K562 (cell line): ENCODE results near the gene GLI1. TPM values are rescaled to one million over a fixed set of nuclear protein-coding genes. Genes with fewer than 3 reads are reported as not detected.
"Not testable (repeated sequence)": the region's sequence is repeated elsewhere in the genome, so short reads cannot be mapped to it uniquely, and the experiment has no call there.

Experiments used
- ATAC-seq: fragments of 200-7000 bp; cut with Tn5 transposase; 3 replicates; pipeline ENCODE4 v1.9.1; 2020; ENCODE audit warnings: moderate library complexity
- BruUV-seq: library from RNA; stranded (reverse); fragments of 400-500 nt; replicated peaks from 2 replicates; lab custom pipeline; 2021; lab: Mats Ljungman, UMichigan
- CTCF ChIA-PET: fragments of 300-600 bp; formaldehyde crosslinking; extraction: SDS; loops from one replicate; lab custom pipeline; 2021; ENCODE audit warnings: low intra/inter-chr PET ratio; lab: Yijun Ruan, JAX
- POLR2A ChIA-PET: fragments of 300-600, 350-650 bp; sonication (Branson Sonifier 250); formaldehyde crosslinking; extraction: SDS; loops from one replicate; lab custom pipeline; 2021; ENCODE audit warnings: antibody characterized with exemption, inconsistent platforms; lab: Yijun Ruan, JAX
- DNase-seq, 4 experiments: peaks; one replicate each; pipeline versions ENCODE4 v3.0.0 to v3.0.0-alpha.2; 2011 to 2018; ENCODE audit warnings: low spot score in 3 of 4, mixed read lengths in 3 of 4; ENCODE audit errors: extremely low read depth in 1 of 4
- FAIRE-seq: peaks from 2 replicates; lab custom pipeline; 2011; peaks lifted over from hg19 to GRCh38; lab: Jason Lieb, UNC
- H2AFZ ChIP-seq: 2 replicates; pipeline ENCODE4 v1.6.0; 2011; ENCODE audit warnings: low read depth, low read length, control low read depth, inconsistent platforms
- H3K27ac ChIP-seq: fragments of 200-600 bp; 3 replicates; pipeline ENCODE4 v1.8.0; 2011; ENCODE audit warnings: low read depth, mild to moderate bottlenecking, control low read depth, inconsistent platforms, low read length, moderate library complexity, mixed read lengths; ENCODE audit errors: extremely low read depth
- H3K27me3 ChIP-seq, 2 experiments: fragments of 300-600 bp in 1 of 2; 2 replicates in 1 of 2; 3 replicates in 1 of 2; pipeline versions ENCODE4 v1.6.0 to v1.8.0; 2011; ENCODE audit warnings: inconsistent platforms in 2 of 2, low read length in 2 of 2, mild to moderate bottlenecking in 1 of 2, mixed read lengths in 1 of 2, moderate library complexity in 1 of 2; ENCODE audit not compliant: control insufficient read depth in 2 of 2, insufficient read depth in 2 of 2
- H3K36me3 ChIP-seq: fragments of 300-600 bp; 3 replicates; pipeline ENCODE4 v1.8.0; 2011; ENCODE audit warnings: mild to moderate bottlenecking, low read length, inconsistent platforms; ENCODE audit not compliant: control insufficient read depth, insufficient read depth
- H3K4me1 ChIP-seq, 2 experiments: fragments of 200-600 bp in 1 of 2; replicated peaks in 1 of 2; 2 replicates in 1 of 2; 3 replicates in 1 of 2; pipeline versions ENCODE4 v1.5.1 to v1.8.0; 2011; ENCODE audit warnings: inconsistent platforms in 2 of 2, low read length in 2 of 2, mild to moderate bottlenecking in 1 of 2, mixed read lengths in 1 of 2, moderate library complexity in 1 of 2; ENCODE audit not compliant: control insufficient read depth in 2 of 2, insufficient read depth in 2 of 2
- H3K4me2 ChIP-seq: 2 replicates; pipeline ENCODE4 v1.6.1; 2011; ENCODE audit warnings: low read length, control low read depth, inconsistent platforms, mixed read lengths; ENCODE audit not compliant: insufficient read depth
- H3K4me3 ChIP-seq: fragments of 200-600 bp; sonication (generic), shearing (Covaris generic); 2 replicates; pipeline ENCODE4 v1.5.1; 2016; ENCODE audit warnings: control low read depth, inconsistent platforms
- H3K79me2 ChIP-seq: fragments of 200-600 bp; 3 replicates; pipeline ENCODE4 v1.8.0; 2011; ENCODE audit warnings: low read length, inconsistent platforms; ENCODE audit not compliant: control insufficient read depth, insufficient read depth
- H3K9ac ChIP-seq, 2 experiments: 2 replicates each; pipeline versions ENCODE4 v1.6.0 to v1.6.1; 2011; ENCODE audit warnings: low read depth in 2 of 2, low read length in 2 of 2, control low read depth in 1 of 2, inconsistent platforms in 1 of 2, mild to moderate bottlenecking in 1 of 2, mixed read lengths in 1 of 2; ENCODE audit not compliant: insufficient read depth in 1 of 2
- H3K9me1 ChIP-seq: one replicate; pipeline ENCODE4 v1.6.0; 2011; ENCODE audit warnings: inconsistent platforms, mild to moderate bottlenecking, low read length, moderate library complexity; ENCODE audit not compliant: control insufficient read depth, insufficient read depth
- H3K9me3 ChIP-seq: replicated peaks from 2 replicates; pipeline ENCODE4 v1.5.1; 2011; ENCODE audit warnings: low read depth, low read length, inconsistent platforms; ENCODE audit not compliant: control insufficient read depth, insufficient read depth
- H4K20me1 ChIP-seq: replicated peaks from 2 replicates; pipeline ENCODE4 v1.6.1; 2011; ENCODE audit warnings: low read length, inconsistent platforms, mixed read lengths; ENCODE audit not compliant: control insufficient read depth, insufficient read depth
- POLR2G ChIP-seq: fragments of 200-400 bp; formaldehyde crosslinking; IDR thresholded peaks from 2 replicates; pipeline ENCODE4 v1.6.1; 2017; ENCODE audit warnings: low read depth, mild to moderate bottlenecking, antibody characterized with exemption, low read length, moderate library complexity
- RBFOX2 ChIP-seq: fragments of 200-400 bp; formaldehyde crosslinking; IDR thresholded peaks from 2 replicates; pipeline ENCODE4 v1.6.1; 2017; ENCODE audit warnings: low read depth, mild to moderate bottlenecking, low read length, moderate library complexity
- WGBS: fragments of 100-300 bp; shearing (Covaris generic); methylation state at CpG from one replicate; pipeline ENCODE4 v1.1.6; 2016; ENCODE audit warnings: low coverage, mixed read lengths; ENCODE audit not compliant: insufficient coverage; ENCODE audit errors: missing lambda C conversion rate; 5-methylcytosine and 5-hydroxymethylcytosine counted together
- in situ Hi-C: fragments of 300-500 bp; cut with MboI; formaldehyde crosslinking; loops from 4 replicates; pipeline ENCODE4 v1.15.0; 2018; ENCODE audit warnings: inconsistent platforms, mixed read lengths
- intact Hi-C: fragments of 100-400 bp; cut with micrococcal nuclease; formaldehyde crosslinking; loops from 2 replicates; pipeline ENCODE4 v1.14.2; 2022
- polyA plus RNA-seq, 8 experiments: library from polyadenylated mRNA; depleted of rRNA in 4 of 8; stranded (reverse) in 5 of 8; unstranded in 3 of 8; fragments of >200 nt; fragmentation: Nextera tagmentation in 2 of 8; fragmentation: Illumina TruSeq in 1 of 8; extraction: Ambion mirVana in 2 of 8; extraction: Trizol in 1 of 8; gene quantifications; 2 replicates each; pipeline versions ENCODE4 v1.2.1 to v1.2.3, GENCODE V29; 2011 to 2014; ENCODE audit warnings: inconsistent platforms in 1 of 8, missing spikeins in 1 of 8
- total RNA-seq, 7 experiments: library from RNA; depleted of rRNA in 6 of 7; stranded (reverse); fragments of >200 nt in 6 of 7; fragmentation: Illumina TruSeq in 2 of 7; extraction: Trizol in 2 of 7; gene quantifications; 2 replicates each; pipeline versions ENCODE4 v1.2.1 to v1.2.3, GENCODE V29; 2011 to 2021; ENCODE audit warnings: low replicate concordance in 1 of 7

The GLI1 gene
- total and polyA plus RNA-seq, 9 of the 15 experiments (the other 6 are each of a cell fraction or from before 2014, with no cell fraction given): 0.24 to 3.7 (median 0.61) TPM

DNA sequence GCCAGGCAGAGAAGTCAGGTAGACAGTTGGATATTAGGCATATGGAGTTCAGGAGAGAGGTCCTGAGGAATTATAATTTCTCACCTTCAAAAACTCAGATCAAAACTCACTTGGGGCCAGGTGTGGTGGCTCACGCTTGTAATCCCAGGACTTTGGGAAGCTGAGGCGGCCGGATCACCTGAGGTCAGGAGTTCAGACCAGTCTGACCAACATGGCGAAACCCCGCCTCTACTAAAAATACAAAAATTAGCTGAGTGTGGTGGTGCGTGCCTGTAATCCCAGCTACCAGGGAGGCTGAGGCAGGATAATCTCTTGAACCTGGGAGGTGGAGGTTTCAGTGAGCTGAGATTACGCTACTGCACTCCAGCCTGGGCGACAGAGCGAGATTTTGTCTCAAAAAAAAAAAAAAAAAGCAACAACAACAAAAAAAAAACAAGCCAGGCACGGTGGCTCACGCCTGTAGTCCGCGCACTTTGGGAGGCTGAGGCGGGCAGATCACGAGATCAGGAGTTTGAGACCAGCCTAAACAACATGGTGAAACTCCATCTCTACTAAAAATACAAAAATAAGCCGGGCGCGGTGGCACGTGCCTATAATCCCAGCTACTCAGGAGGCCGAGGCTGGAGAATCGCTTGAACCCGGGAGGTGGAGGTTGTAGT is 42.9 kb downstream of the GLI1 start:
- peaks cover 81% of the 10 kb centered on the region for H3K36me3 ChIP-seq
- in situ Hi-C loops, H3K79me2 ChIP-seq, H3K4me3 ChIP-seq, H3K27me3 ChIP-seq, ATAC-seq, H4K20me1 ChIP-seq, H2AFZ ChIP-seq, H3K4me1 ChIP-seq: not testable (repeated sequence)
- POLR2A ChIA-PET: interaction anchor here (0.7 to 7.1 kb wide), 3 partner anchors 14 to 28 kb away, joined by 3 to 184 read pairs (median 3); partner anchors contain the start of gene DDIT3
- TF ChIP-seq RBFOX2 (peak; percentile 34; the same call in 1 of the 2 replicates), POLR2G (peak; percentile 57)
- TF ChIP-seq, all 486 proteins: peak for 2; not testable (repeated sequence) for 484
- DNase-seq, H3K4me2 ChIP-seq, CTCF ChIA-PET, BruUV-seq, H3K9ac ChIP-seq, H3K9me3 ChIP-seq, H3K27ac ChIP-seq, FAIRE-seq, intact Hi-C loops, H3K9me1 ChIP-seq: not testable (repeated sequence)
- WGBS: 96% methylated on average over 13 of the region's 22 CpGs

DNA sequence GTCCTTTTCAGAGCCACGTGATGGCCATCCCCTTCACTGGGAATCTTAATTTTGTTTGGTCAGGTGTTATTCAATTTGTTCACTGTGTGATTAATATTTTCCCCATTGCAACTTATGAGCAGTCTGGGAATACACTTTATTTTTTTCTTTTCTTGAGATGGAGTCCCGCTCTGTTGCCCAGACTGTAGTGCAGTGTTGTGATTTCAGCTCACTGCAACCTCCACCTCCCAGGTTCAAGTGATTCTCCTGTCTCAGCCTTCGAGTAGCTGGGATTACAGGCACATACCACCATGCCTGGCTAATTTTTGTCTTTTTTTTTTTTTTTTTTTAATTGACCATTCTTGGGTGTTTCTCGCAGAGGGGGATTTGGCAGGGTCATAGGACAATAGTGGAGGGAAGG is 47.0 kb downstream of the GLI1 start:
- H3K27ac ChIP-seq, H3K9me3 ChIP-seq, H3K4me3 ChIP-seq, H3K4me2 ChIP-seq, H3K9me1 ChIP-seq, intact Hi-C loops, BruUV-seq, H3K27me3 ChIP-seq, DNase-seq, ATAC-seq, H3K9ac ChIP-seq, FAIRE-seq, H2AFZ ChIP-seq, H4K20me1 ChIP-seq, CTCF ChIA-PET, in situ Hi-C loops, H3K4me1 ChIP-seq, H3K79me2 ChIP-seq: not testable (repeated sequence)
- POLR2A ChIA-PET: interaction anchor here (7.1 kb wide), 1 partner anchor 10 kb away, joined by 184 read pairs; the partner anchor contains the start of gene DDIT3
- WGBS: 100% methylated on average over 3 of the region's 4 CpGs
- H3K36me3 ChIP-seq: peaks cover 70% of the 10 kb centered on the region
